Endothelial cell of umbilical vein (primary cell): ENCODE data around the gene GALNT10. TPM values are rescaled to one million over a fixed set of nuclear protein-coding genes. Genes with fewer than 3 reads are reported as not detected.

ENCODE experiments used
- BruUV-seq: library from RNA; stranded (reverse); fragments of 400-500 nt; replicated peaks from 2 replicates; lab custom pipeline; 2021; lab: Mats Ljungman, UMichigan
- CTCF ChIA-PET: fragments of 300-600, 350-600 bp; sonication (Branson Sonifier 250); formaldehyde crosslinking; loops from one replicate; lab custom pipeline; 2021; ENCODE audit warnings: antibody characterized with exemption, inconsistent platforms; lab: Charles Lee
- POLR2A ChIA-PET: fragments of 300-600, 350-600 bp; sonication (Branson Sonifier 250); formaldehyde crosslinking; loops from one replicate; lab custom pipeline; 2021; ENCODE audit warnings: antibody characterized with exemption, inconsistent platforms; lab: Charles Lee
- DNase-seq: peaks from one replicate; pipeline ENCODE4 v3.0.0-alpha.2; 2011; ENCODE audit warnings: low read depth, low spot score
- FAIRE-seq: peaks from 2 replicates; lab custom pipeline; 2011; peaks lifted over from hg19 to GRCh38; lab: Jason Lieb, UNC
- H2AFZ ChIP-seq: 2 replicates; pipeline ENCODE4 v1.6.0; 2012; ENCODE audit warnings: low read depth, low read length, control low read depth, inconsistent platforms
- H3K27ac ChIP-seq: 2 replicates; pipeline ENCODE4 v1.5.1; 2011; ENCODE audit warnings: low read depth, mild to moderate bottlenecking, control low read depth, low read length, moderate library complexity; ENCODE audit not compliant: insufficient read depth
- H3K27me3 ChIP-seq, 2 experiments: 2 replicates each; pipeline versions ENCODE4 v1.6.0 to v1.6.1; 2011; ENCODE audit warnings: low read length in 2 of 2, mixed read lengths in 1 of 2; ENCODE audit not compliant: control insufficient read depth in 2 of 2, insufficient read depth in 2 of 2
- H3K36me3 ChIP-seq, 2 experiments: 2 replicates in 1 of 2; 3 replicates in 1 of 2; pipeline ENCODE4 v1.5.1; 2011; ENCODE audit warnings: low read length in 2 of 2, mild to moderate bottlenecking in 1 of 2, moderate library complexity in 1 of 2; ENCODE audit not compliant: control insufficient read depth in 2 of 2, insufficient read depth in 2 of 2; ENCODE audit errors: extremely low read depth in 1 of 2
- H3K4me1 ChIP-seq: 3 replicates; pipeline ENCODE4 v1.5.1; 2011; ENCODE audit warnings: mild to moderate bottlenecking, low read length; ENCODE audit not compliant: control insufficient read depth, insufficient read depth; ENCODE audit errors: extremely low read depth
- H3K4me2 ChIP-seq: 2 replicates; pipeline ENCODE4 v1.6.1; 2011; ENCODE audit warnings: low read length, control low read depth, mixed read lengths; ENCODE audit not compliant: insufficient read depth
- H3K4me3 ChIP-seq, 3 experiments: fragments of 200-600 bp in 1 of 3; sonication (generic), shearing (Covaris generic) in 1 of 3; replicated peaks in 1 of 3; 2 replicates each; pipeline ENCODE4 v1.5.1; 2011 to 2016; ENCODE audit warnings: control low read depth in 3 of 3, low read length in 3 of 3, mild to moderate bottlenecking in 2 of 3, inconsistent platforms in 1 of 3, low read depth in 1 of 3, moderate library complexity in 1 of 3; ENCODE audit not compliant: insufficient read depth in 1 of 3
- H3K79me2 ChIP-seq: 2 replicates; pipeline ENCODE4 v1.6.0; 2012; ENCODE audit warnings: low read length, inconsistent platforms; ENCODE audit not compliant: control insufficient read depth, insufficient read depth
- H3K9ac ChIP-seq: replicated peaks from 2 replicates; pipeline ENCODE3; 2011; ENCODE audit warnings: low read length, control low read depth; ENCODE audit not compliant: insufficient read depth; ENCODE audit errors: extremely low read depth
- H3K9me1 ChIP-seq: replicated peaks from 3 replicates; pipeline ENCODE4 v1.6.0; 2011; ENCODE audit warnings: mild to moderate bottlenecking, low read length; ENCODE audit not compliant: control insufficient read depth, insufficient read depth; ENCODE audit errors: extremely low read depth
- H3K9me3 ChIP-seq: replicated peaks from 2 replicates; pipeline ENCODE4 v1.5.1; 2012; ENCODE audit warnings: low read length, inconsistent platforms; ENCODE audit not compliant: control insufficient read depth, insufficient read depth
- H4K20me1 ChIP-seq: replicated peaks from 2 replicates; pipeline ENCODE3; 2011; ENCODE audit warnings: mild to moderate bottlenecking, low read length; ENCODE audit not compliant: control insufficient read depth, insufficient read depth; ENCODE audit errors: extremely low read depth
- EZH2 ChIP-seq: IDR thresholded peaks from 2 replicates; pipeline ENCODE4 v1.6.1; 2012; ENCODE audit warnings: borderline replicate concordance, low read depth, mild to moderate bottlenecking, moderate library complexity, low read length, inconsistent platforms; ENCODE audit not compliant: severe bottlenecking
- FOS ChIP-seq: IDR thresholded peaks from 2 replicates; pipeline ENCODE4 v1.6.1; 2011; ENCODE audit warnings: mild to moderate bottlenecking, low read length, moderate library complexity, borderline replicate concordance; ENCODE audit not compliant: insufficient read depth
- GATA2 ChIP-seq: IDR thresholded peaks from 2 replicates; pipeline ENCODE4 v1.7.0; 2011; ENCODE audit warnings: low read depth, mild to moderate bottlenecking, moderate library complexity, mixed read lengths, low read length; ENCODE audit not compliant: insufficient read length, insufficient read depth
- JUN ChIP-seq: IDR thresholded peaks from 2 replicates; pipeline ENCODE4 v1.6.1; 2011; ENCODE audit warnings: borderline replicate concordance, low read depth; ENCODE audit not compliant: insufficient read length, insufficient read depth
- POLR2AphosphoS5 ChIP-seq: IDR thresholded peaks from 2 replicates; pipeline ENCODE4 v1.6.1; 2012; ENCODE audit warnings: low read depth, mild to moderate bottlenecking, control low read depth, low read length, moderate library complexity; ENCODE audit not compliant: insufficient read depth
- dilution Hi-C: fragments of 300-500 bp; cut with MboI; formaldehyde crosslinking; loops from one replicate; pipeline ENCODE4 v1.15.0; 2019; ENCODE audit warnings: low sequenced_read_pairs; ENCODE audit not compliant: extremely low pct_ligation_motif_present
- intact Hi-C: fragments of 100-400 bp; cut with micrococcal nuclease; formaldehyde crosslinking; loops from one replicate; pipeline ENCODE4 v1.10.0; 2022
- polyA plus RNA-seq, 4 experiments: library from polyadenylated mRNA; depleted of rRNA in 3 of 4; stranded (reverse) in 3 of 4; unstranded in 1 of 4; fragments of >200 nt; gene quantifications; 2 replicates each; pipeline versions ENCODE4 v1.2.1 to v1.2.3, GENCODE V29; 2011 to 2012; ENCODE audit warnings: missing spikeins in 1 of 4
- total RNA-seq: library from RNA; stranded (reverse); gene quantifications from 2 replicates; pipeline ENCODE4 v1.2.3, GENCODE V29; 2021
- TF ChIP-seq, protein P1 (sequence below), 2 donors: IDR thresholded peaks; 1 replicate in 1 of 2; 2 replicates in 1 of 2; pipeline ENCODE4 v1.5.1; 2011; ENCODE audit warnings: low read length in 2 of 2, mild to moderate bottlenecking in 2 of 2, moderate library complexity in 2 of 2, control low read depth in 1 of 2, inconsistent platforms in 1 of 2, low read depth in 1 of 2; ENCODE audit not compliant: insufficient read depth in 1 of 2; ENCODE audit errors: extremely low read depth in 1 of 2
- TF ChIP-seq, protein P2 (sequence below): IDR thresholded peaks from 2 replicates; pipeline ENCODE4 v1.6.1; 2011; ENCODE audit not compliant: insufficient read depth, insufficient read length

GALNT10 gene
- total and polyA plus RNA-seq, 2 donors (not counting 3 experiments of a cell fraction or from before 2014, with no cell fraction given) = 70.2 to 77.6 TPM

DNA sequence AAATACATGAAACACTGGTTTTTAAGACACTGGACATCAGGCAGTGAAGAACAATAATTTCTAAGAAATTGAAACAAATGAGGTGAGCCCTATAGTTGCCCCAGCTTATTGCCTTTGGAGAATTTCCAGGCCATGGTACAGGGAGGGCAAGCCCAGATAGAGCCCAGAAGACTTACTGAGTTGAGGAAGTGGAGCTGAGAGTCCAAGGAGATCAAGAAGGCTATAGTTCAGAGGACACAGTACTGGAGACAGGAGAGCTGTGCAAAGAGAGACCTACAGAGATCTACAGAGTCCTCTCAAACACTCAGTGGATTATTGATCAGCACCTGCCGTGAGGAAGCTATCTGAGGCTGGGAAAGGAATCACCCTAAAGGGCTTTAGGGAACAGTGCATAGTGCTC, 112.6 kb downstream of the GALNT10 start:
- dilution Hi-C loops = no loop called here
- peaks cover 6 to 11% of the 10 kb centered on the region in 2 experiments for H3K36me3 ChIP-seq
- H3K9me1 ChIP-seq = no peaks in the 10 kb centered on the region
- no peak overlapping the region for H3K4me3 ChIP-seq
- H3K9ac ChIP-seq = no peak overlapping the region
- H3K4me1 ChIP-seq = peaks cover 2% of the 10 kb centered on the region
- H2AFZ ChIP-seq = no peak overlapping the region
- no peaks in the 10 kb centered on the region for H3K9me3 ChIP-seq
- intact Hi-C loops = no loop called here
- DNase-seq (no peak), FAIRE-seq (no peak)
- no peaks in the 10 kb centered on the region for H4K20me1 ChIP-seq
- H3K27me3 ChIP-seq = no peaks in the 10 kb centered on the region
- H3K27ac ChIP-seq = no peak overlapping the region
- H3K4me2 ChIP-seq = no peak overlapping the region
- CTCF ChIA-PET = interaction anchor here (1.7 kb wide), 2 partner anchors 19 to 102 kb away, joined by 4 to 7 read pairs; no protein-coding TSS in a partner anchor
- POLR2A ChIA-PET = no interaction called here
- BruUV-seq = no TSS peak
- no peak for TF ChIP-seq FOS
- no peak for TF ChIP-seq JUN
- TF ChIP-seq, protein P1, sequence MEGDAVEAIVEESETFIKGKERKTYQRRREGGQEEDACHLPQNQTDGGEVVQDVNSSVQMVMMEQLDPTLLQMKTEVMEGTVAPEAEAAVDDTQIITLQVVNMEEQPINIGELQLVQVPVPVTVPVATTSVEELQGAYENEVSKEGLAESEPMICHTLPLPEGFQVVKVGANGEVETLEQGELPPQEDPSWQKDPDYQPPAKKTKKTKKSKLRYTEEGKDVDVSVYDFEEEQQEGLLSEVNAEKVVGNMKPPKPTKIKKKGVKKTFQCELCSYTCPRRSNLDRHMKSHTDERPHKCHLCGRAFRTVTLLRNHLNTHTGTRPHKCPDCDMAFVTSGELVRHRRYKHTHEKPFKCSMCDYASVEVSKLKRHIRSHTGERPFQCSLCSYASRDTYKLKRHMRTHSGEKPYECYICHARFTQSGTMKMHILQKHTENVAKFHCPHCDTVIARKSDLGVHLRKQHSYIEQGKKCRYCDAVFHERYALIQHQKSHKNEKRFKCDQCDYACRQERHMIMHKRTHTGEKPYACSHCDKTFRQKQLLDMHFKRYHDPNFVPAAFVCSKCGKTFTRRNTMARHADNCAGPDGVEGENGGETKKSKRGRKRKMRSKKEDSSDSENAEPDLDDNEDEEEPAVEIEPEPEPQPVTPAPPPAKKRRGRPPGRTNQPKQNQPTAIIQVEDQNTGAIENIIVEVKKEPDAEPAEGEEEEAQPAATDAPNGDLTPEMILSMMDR (IDR thresholded peaks at IDR 0.05; ENCODE audit: extremely low read depth in 1 of 2, insufficient read depth in 1 of 2, low read depth in 1 of 2, low read length in 2 of 2) = no peak
- no peak for TF ChIP-seq GATA2
- no peak for TF ChIP-seq POLR2AphosphoS5
- TF ChIP-seq, protein P2, sequence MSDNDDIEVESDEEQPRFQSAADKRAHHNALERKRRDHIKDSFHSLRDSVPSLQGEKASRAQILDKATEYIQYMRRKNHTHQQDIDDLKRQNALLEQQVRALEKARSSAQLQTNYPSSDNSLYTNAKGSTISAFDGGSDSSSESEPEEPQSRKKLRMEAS = no peak
- TF ChIP-seq EZH2 = no peak
- no peaks in the 10 kb centered on the region for H3K79me2 ChIP-seq
